HEK293 (cell line): Measurements from ENCODE around the gene PIN1.
A peak's percentile ranks its signal among the peaks of the same experiment; 100 is the strongest.

Experiments used
- CTCF ChIA-PET: fragments of 350-600 bp; formaldehyde crosslinking; extraction: SDS; loops from one replicate; lab custom pipeline; 2021; ENCODE audit warnings: antibody characterized with exemption; lab: Yijun Ruan, JAX
- POLR2A ChIA-PET: fragments of 300-600 bp; formaldehyde crosslinking; extraction: SDS; loops from one replicate; lab custom pipeline; 2020; ENCODE audit warnings: antibody characterized with exemption, inconsistent platforms; lab: Yijun Ruan, JAX
- H3K27ac ChIP-seq: fragments of 200-500 bp; sonication (Bioruptor generic); 2 replicates; pipeline ENCODE4 v1.5.1; 2014; ENCODE audit warnings: low read depth, low read length, control low read depth, inconsistent platforms; ENCODE audit errors: extremely low read depth
- H3K36me3 ChIP-seq, 2 experiments: fragments of 200-500 bp in 1 of 2; sonication (Bioruptor generic) in 1 of 2; 1 replicate in 1 of 2; 2 replicates in 1 of 2; pipeline ENCODE4 v1.5.1; 2014 to 2017; ENCODE audit warnings: inconsistent platforms in 2 of 2, low read length in 2 of 2; ENCODE audit not compliant: control insufficient read depth in 2 of 2, insufficient read depth in 1 of 2
- H3K4me1 ChIP-seq: fragments of 200-500 bp; sonication (Bioruptor generic); 2 replicates; pipeline ENCODE4 v1.5.1; 2014; ENCODE audit warnings: mild to moderate bottlenecking, low read length, inconsistent platforms; ENCODE audit not compliant: control insufficient read depth, insufficient read depth
- H3K4me3 ChIP-seq: 2 replicates; pipeline ENCODE4 v1.5.1; 2011; ENCODE audit warnings: low read depth, mild to moderate bottlenecking, control low read depth, low read length, moderate library complexity
- H3K9me3 ChIP-seq: fragments of 200-500 bp; sonication (Bioruptor generic); 2 replicates; pipeline ENCODE4 v1.5.1; 2014; ENCODE audit warnings: low read depth, low read length, inconsistent platforms; ENCODE audit not compliant: control insufficient read depth, insufficient read depth
- CTCF ChIP-seq: fragments of 450-650 bp; formaldehyde crosslinking; IDR thresholded peaks from 2 replicates; pipeline ENCODE4 v1.5.1; 2016; ENCODE audit warnings: missing biosample characterization, missing genetic modification characterization
- EGR2 ChIP-seq: fragments of 450-650 bp; formaldehyde crosslinking; IDR thresholded peaks from 2 replicates; pipeline ENCODE4 v1.5.1; 2016; ENCODE audit warnings: low read depth, missing biosample characterization, missing genetic modification characterization
- MEIS1 ChIP-seq: sonication (generic); formaldehyde crosslinking; IDR thresholded peaks from 2 replicates; pipeline ENCODE4 v1.8.1; 2022; ENCODE audit warnings: missing genetic modification reagents, mild to moderate bottlenecking, borderline replicate concordance
- PRDM1 ChIP-seq: fragments of 450-650 bp; formaldehyde crosslinking; IDR thresholded peaks from 2 replicates; pipeline ENCODE4; 2016; ENCODE audit warnings: missing biosample characterization, missing genetic modification characterization
- SETDB1 ChIP-seq: IDR thresholded peaks from one replicate; pipeline ENCODE4 v1.6.1; 2017; ENCODE audit warnings: mild to moderate bottlenecking, low read length, moderate library complexity, mixed read lengths; ENCODE audit not compliant: insufficient read length
- ZBTB10 ChIP-seq: fragments of 450-650 bp; formaldehyde crosslinking; IDR thresholded peaks from 2 replicates; pipeline ENCODE4 v1.5.1; 2016; ENCODE audit warnings: missing biosample characterization, missing genetic modification characterization
- ZBTB6 ChIP-seq: fragments of 450-650 bp; formaldehyde crosslinking; IDR thresholded peaks from 2 replicates; pipeline ENCODE4 v1.5.1; 2017; ENCODE audit warnings: missing biosample characterization, missing genetic modification characterization
- ZFP69B ChIP-seq: fragments of 450-650 bp; formaldehyde crosslinking; IDR thresholded peaks from 2 replicates; pipeline ENCODE4 v1.5.1; 2016; ENCODE audit warnings: missing biosample characterization, missing genetic modification characterization
- ZNF324 ChIP-seq: fragments of 450-650 bp; formaldehyde crosslinking; IDR thresholded peaks from 2 replicates; pipeline ENCODE4 v1.5.1; 2016; ENCODE audit warnings: missing biosample characterization, missing genetic modification characterization
- ZNF366 ChIP-seq: fragments of 450-650 bp; formaldehyde crosslinking; conservative IDR thresholded peaks from 2 replicates; pipeline ENCODE4 v1.5.1; 2016; ENCODE audit warnings: missing biosample characterization, missing genetic modification characterization
- ZNF416 ChIP-seq: fragments of 450-650 bp; formaldehyde crosslinking; IDR thresholded peaks from 2 replicates; pipeline ENCODE4 v1.5.1; 2016; ENCODE audit warnings: missing biosample characterization, missing genetic modification characterization
- ZNF623 ChIP-seq: fragments of 450-650 bp; formaldehyde crosslinking; IDR thresholded peaks from 2 replicates; pipeline ENCODE4 v1.5.1; 2016; ENCODE audit warnings: missing biosample characterization, missing genetic modification characterization
- ZNF654 ChIP-seq: fragments of 450-650 bp; formaldehyde crosslinking; IDR thresholded peaks from 2 replicates; pipeline ENCODE4 v1.5.1; 2016; ENCODE audit warnings: low read depth, missing biosample characterization, missing genetic modification characterization
- ZSCAN5A ChIP-seq: fragments of 450-650 bp; formaldehyde crosslinking; IDR thresholded peaks from 2 replicates; pipeline ENCODE4 v1.5.1; 2016; ENCODE audit warnings: missing biosample characterization, missing genetic modification characterization
- ZXDB ChIP-seq: fragments of 450-650 bp; formaldehyde crosslinking; IDR thresholded peaks from 2 replicates; pipeline ENCODE4 v1.5.1; 2016; ENCODE audit warnings: missing biosample characterization, missing genetic modification characterization

The PIN1 gene

GRCh38 chr19:9796113-9796773 is 38.9 kb upstream of the PIN1 start (continued):
- TF ChIP-seq ZNF654: peak; percentile 88
- no peak for TF ChIP-seq ZSCAN5A (tag by site-specific recombination)

GRCh38 chr19:9797871-9798270 is 37.2 kb upstream of the PIN1 start:
- Histone ChIP-seq H3K9me3 (no peaks in the 10 kb centered on the region), H3K36me3 (no peaks in the 10 kb centered on the region; a peak in 1 of 3 replicates), H3K27ac (no peak overlapping the region), H3K4me3 (no peak overlapping the region), H3K4me1 (no peaks in the 10 kb centered on the region)
- CTCF ChIA-PET: interaction anchor here (0.6 to 2.6 kb wide), 6 partner anchors 9 to 592 kb away, joined by 3 to 13 read pairs (median 6); no protein-coding TSS in a partner anchor
- no peak for TF ChIP-seq ZNF324 (tag by site-specific recombination)
- no peak for TF ChIP-seq CTCF (tag by site-specific recombination)
- TF ChIP-seq SETDB1: no peak
- no peak for TF ChIP-seq ZFP69B (tag by site-specific recombination)
- TF ChIP-seq MEIS1 (CRISPR knock-in tag): no peak
- TF ChIP-seq ZNF416: no peak
- TF ChIP-seq ZBTB6 (tag by site-specific recombination): no peak
- no peak for TF ChIP-seq PRDM1 (tag by site-specific recombination)
- TF ChIP-seq EGR2 (tag by site-specific recombination): no peak
- TF ChIP-seq ZBTB10 (tag by site-specific recombination): no peak
- TF ChIP-seq ZNF366 (tag by site-specific recombination): no peak
- POLR2A ChIA-PET: interaction anchor here (0.5 kb wide), 1 partner anchor 1185 kb away, joined by 5 read pairs; no protein-coding TSS in a partner anchor

GRCh38 chr19:9799162-9799561 is 36.0 kb upstream of the PIN1 start:
- H3K4me3 ChIP-seq: no peak overlapping the region
- H3K36me3 ChIP-seq: peaks cover 0 to 3% of the 10 kb centered on the region in 2 experiments; a peak in 2 of 3 replicates
- ChIA-PET CTCF (interaction anchor here (0.6 to 2.6 kb wide), 5 partner anchors 8 to 1283 kb away, joined by 3 to 13 read pairs (median 4); no protein-coding TSS in a partner anchor), POLR2A (interaction anchor here (0.6 to 1.5 kb wide), 2 partner anchors 27 to 29 kb away, joined by 4 to 6 read pairs; partner anchors contain the start of gene UBL5)
- no peaks in the 10 kb centered on the region for H3K4me1 ChIP-seq
- no peak overlapping the region for H3K27ac ChIP-seq
- TF ChIP-seq ZNF623: peak; percentile 91
- TF ChIP-seq ZXDB (tag by site-specific recombination): no peak
- TF ChIP-seq, all 188 proteins: peak for 1
- no peaks in the 10 kb centered on the region for H3K9me3 ChIP-seq
